GM12872 (cell line): ENCODE results near the gene EIF5A.

Experiments
- TF ChIP-seq, protein P1 (sequence below): IDR thresholded peaks from 3 replicates; pipeline ENCODE4 v1.5.1; 2011; ENCODE audit warnings: low read depth, mild to moderate bottlenecking, low read length, moderate library complexity; ENCODE audit not compliant: insufficient read depth

EIF5A gene

DNA sequence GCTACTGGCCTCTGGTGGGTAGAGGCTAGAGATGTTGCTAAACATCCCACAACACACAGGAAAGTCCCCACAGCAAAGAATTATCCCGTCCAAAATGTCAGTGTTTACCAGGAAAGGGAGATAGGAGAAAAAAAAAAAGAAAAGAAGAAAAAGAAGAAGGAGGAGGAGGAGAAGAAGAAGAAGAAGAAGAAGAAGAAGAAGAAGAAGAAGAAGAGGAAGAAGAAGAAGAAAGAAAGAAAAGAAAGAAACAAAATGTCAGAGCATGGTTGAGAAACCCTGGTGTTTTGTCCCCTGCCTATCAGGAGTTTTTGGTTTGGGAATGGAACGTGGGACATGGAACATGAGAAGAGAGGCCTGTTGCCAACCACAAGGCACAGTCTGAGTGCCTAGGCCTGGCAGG is 50.0 kb downstream of the EIF5A start:
- TF ChIP-seq, protein P1, sequence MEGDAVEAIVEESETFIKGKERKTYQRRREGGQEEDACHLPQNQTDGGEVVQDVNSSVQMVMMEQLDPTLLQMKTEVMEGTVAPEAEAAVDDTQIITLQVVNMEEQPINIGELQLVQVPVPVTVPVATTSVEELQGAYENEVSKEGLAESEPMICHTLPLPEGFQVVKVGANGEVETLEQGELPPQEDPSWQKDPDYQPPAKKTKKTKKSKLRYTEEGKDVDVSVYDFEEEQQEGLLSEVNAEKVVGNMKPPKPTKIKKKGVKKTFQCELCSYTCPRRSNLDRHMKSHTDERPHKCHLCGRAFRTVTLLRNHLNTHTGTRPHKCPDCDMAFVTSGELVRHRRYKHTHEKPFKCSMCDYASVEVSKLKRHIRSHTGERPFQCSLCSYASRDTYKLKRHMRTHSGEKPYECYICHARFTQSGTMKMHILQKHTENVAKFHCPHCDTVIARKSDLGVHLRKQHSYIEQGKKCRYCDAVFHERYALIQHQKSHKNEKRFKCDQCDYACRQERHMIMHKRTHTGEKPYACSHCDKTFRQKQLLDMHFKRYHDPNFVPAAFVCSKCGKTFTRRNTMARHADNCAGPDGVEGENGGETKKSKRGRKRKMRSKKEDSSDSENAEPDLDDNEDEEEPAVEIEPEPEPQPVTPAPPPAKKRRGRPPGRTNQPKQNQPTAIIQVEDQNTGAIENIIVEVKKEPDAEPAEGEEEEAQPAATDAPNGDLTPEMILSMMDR: no peak

DNA sequence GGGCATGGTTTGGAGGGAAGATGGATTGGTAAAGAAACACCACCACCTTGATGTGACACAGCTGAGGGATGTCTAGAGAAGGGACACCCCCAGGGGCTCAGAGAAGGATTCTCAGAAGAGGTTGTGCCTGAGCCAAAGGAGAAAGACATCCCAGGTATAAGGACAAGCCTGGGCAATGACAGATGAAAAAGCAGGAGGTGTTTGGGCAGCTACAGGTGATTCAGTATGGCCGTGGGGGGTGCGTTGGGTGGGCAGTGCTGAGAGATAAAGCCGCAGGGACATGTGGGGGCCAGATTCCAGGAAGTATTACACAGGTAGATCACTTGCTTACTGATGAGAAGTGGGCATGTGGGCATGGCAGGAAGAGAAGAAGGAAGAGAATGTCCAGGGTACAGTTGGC is 54.5 kb downstream of the EIF5A start:
- TF ChIP-seq, protein P1: no peak
